ENCODE results near the gene PAQR9. TPM values are rescaled to one million over a fixed set of nuclear protein-coding genes. Genes with fewer than 3 reads are reported as not detected.

Gene PAQR9, protein sequence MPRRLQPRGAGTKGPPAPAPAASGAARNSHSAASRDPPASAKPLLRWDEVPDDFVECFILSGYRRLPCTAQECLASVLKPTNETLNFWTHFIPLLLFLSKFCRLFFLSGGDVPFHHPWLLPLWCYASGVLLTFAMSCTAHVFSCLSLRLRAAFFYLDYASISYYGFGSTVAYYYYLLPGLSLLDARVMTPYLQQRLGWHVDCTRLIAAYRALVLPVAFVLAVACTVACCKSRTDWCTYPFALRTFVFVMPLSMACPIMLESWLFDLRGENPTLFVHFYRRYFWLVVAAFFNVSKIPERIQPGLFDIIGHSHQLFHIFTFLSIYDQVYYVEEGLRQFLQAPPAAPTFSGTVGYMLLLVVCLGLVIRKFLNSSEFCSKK
- polyA plus RNA-seq (2011; rRNA removed): 3.0 TPM in 2 replicates
- polyA plus RNA-seq (2012; cell fraction: cytosol; rRNA removed): 5.5 and 7.1 TPM in 2 replicates
- 5.0 and 9.9 TPM in 2 replicates for polyA plus RNA-seq (2012; cell fraction: nucleus; rRNA removed)
- 2.8 to 3.1 TPM (median 3.0 TPM) in 3 replicates for polyA plus RNA-seq (2017; fragmentation: RNase III; extraction: RNeasy Plus Mini Kit Qiagen cat#74134 plus additional on column Dnase treatment)
- polyA minus RNA-seq (2011; rRNA and poly(A)+ RNA removed): 2.7 TPM in 2 replicates

- DNase-seq (ENCODE audit: low read depth in 1 of 2, low spot score in 1 of 2) (peak; percentile 44 to 58), ATAC-seq (peak; percentile 71 to 82), FAIRE-seq (no peak)
- no peaks in the 10 kb centered on the region for H3K9me3 ChIP-seq
- ChIA-PET POLR2A (no interaction called here), CTCF (interaction anchor here (0.7 to 1.3 kb wide), 7 partner anchors 9 to 20 kb away, joined by 3 to 5 read pairs (median 3); no protein-coding TSS in a partner anchor)
- TF ChIP-seq POLR2A (IDR thresholded peaks at IDR 0.05; ENCODE audit: low read length): no peak; the same call in 1 of the 2 replicates
- no peak for TF ChIP-seq RCOR1 (IDR thresholded peaks at IDR 0.05; ENCODE audit: low read depth, low read length)
- no peak for TF ChIP-seq HOXA7 (CRISPR knock-in tag; IDR thresholded peaks at IDR 0.05)
- TF ChIP-seq, protein P1, sequence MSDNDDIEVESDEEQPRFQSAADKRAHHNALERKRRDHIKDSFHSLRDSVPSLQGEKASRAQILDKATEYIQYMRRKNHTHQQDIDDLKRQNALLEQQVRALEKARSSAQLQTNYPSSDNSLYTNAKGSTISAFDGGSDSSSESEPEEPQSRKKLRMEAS (IDR thresholded peaks at IDR 0.05): 0 out of 2 replicates have a peak, but pooled peaks have one; percentile 30
- TF ChIP-seq HOXB5 (CRISPR knock-in tag; IDR thresholded peaks at IDR 0.05): no peak
- TF ChIP-seq RAD21 (conservative IDR thresholded peaks at IDR 0.05 in 1 of 2, IDR thresholded peaks at IDR 0.05 in 1 of 2): no peak
- TF ChIP-seq HES2 (IDR thresholded peaks at IDR 0.05): no peak
- peak; percentile 65; the same call in 1 of the 2 replicates for TF ChIP-seq PHF8 (IDR thresholded peaks at IDR 0.05; ENCODE audit: borderline replicate concordance, low read depth)
- peak; percentile 24; the same call in 1 of the 3 replicates for TF ChIP-seq BCL3 (IDR thresholded peaks at IDR 0.05)
- TF ChIP-seq JUN (IDR thresholded peaks at IDR 0.05): peak in 1 of 2 experiments; percentile 44; a peak in 2 of 5 replicates
- TF ChIP-seq CHD2 (IDR thresholded peaks at IDR 0.05; ENCODE audit: low read length, partially characterized antibody): no peak
- no peak for TF ChIP-seq EHF (CRISPR knock-in tag; IDR thresholded peaks at IDR 0.05)
- no peak for TF ChIP-seq NFE2L2 (conservative IDR thresholded peaks at IDR 0.05; ENCODE audit: low read length)
- no peak for TF ChIP-seq MAZ (IDR thresholded peaks at IDR 0.05; ENCODE audit: borderline replicate concordance, low read depth, low read length)
- TF ChIP-seq CBX2 (IDR thresholded peaks at IDR 0.05; ENCODE audit: borderline replicate concordance, low read depth): no peak
- TF ChIP-seq FOSL2 (IDR thresholded peaks at IDR 0.05): no peak
- TF ChIP-seq FOSL2 (CRISPR knock-in tag; IDR thresholded peaks at IDR 0.05): no peak
- TF ChIP-seq RARB (CRISPR knock-in tag; IDR thresholded peaks at IDR 0.05): no peak
- TF ChIP-seq KDM5A (IDR thresholded peaks at IDR 0.05): no peak
- no peak for TF ChIP-seq TFCP2L1 (CRISPR knock-in tag; IDR thresholded peaks at IDR 0.05)
- no peak for TF ChIP-seq TP53 (CRISPR knock-in tag; IDR thresholded peaks at IDR 0.05)
- peak within 1 kb of the TSS; percentile 71 to 94 for H3K27ac ChIP-seq
- peak within 1 kb of the TSS; percentile 83 for H3K4me2 ChIP-seq
- WGBS (ENCODE audit: missing lambda C conversion rate): 64% methylated on average over 23 of the region's 117 CpGs
- peak within 1 kb of the TSS; percentile 59 for H3K4me3 ChIP-seq
- peaks cover 40% of the 10 kb centered on the region for H3K4me1 ChIP-seq
Observed at GRCh38 chr3:142963516-142964448, at the start of gene PAQR9. TSS of gene PAQR9 (minus strand) at chr3:142963674. CDS start at chr3:142963336, 338 bp downstream.

DNA sequence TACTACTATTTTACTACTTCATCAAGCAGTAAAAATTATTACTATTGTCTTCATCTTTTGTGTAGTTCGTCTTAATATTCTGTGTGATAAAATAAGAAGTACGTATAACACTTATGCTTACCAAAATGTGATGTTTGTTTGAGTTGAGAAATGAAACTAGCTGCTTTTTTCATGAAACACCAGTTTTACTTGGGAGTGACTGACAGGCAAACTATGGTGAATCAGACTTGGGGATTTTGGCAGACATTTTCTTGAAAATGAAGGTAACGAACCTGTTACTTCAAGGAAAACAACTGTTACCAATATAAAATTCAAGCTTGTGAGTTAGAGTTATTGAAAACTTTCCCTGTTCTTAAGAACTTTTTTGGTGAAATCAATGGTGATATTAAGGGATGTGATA is 48.2 kb upstream of the PAQR9 start:
- H3K4me2 ChIP-seq: no peak overlapping the region
- no peak overlapping the region for H3K27ac ChIP-seq
- H3K4me3 ChIP-seq: no peak overlapping the region
- H3K9me3 ChIP-seq: no peaks in the 10 kb centered on the region
- DNase-seq (ENCODE audit: low read depth in 1 of 2, low spot score in 1 of 2) (no peak), ATAC-seq (no peak), FAIRE-seq (no peak)
- WGBS (ENCODE audit: missing lambda C conversion rate): 90% methylated on average over 3 of the region's 3 CpGs
- ChIA-PET CTCF (interaction anchor here (1.2 to 2.2 kb wide), 3 partner anchors 10 to 183 kb away, joined by 3 to 7 read pairs (median 3); no protein-coding TSS in a partner anchor), POLR2A (interaction anchor here (1.3 to 4.6 kb wide), 2 partner anchors 10 kb away, joined by 6 to 17 read pairs; partner anchors contain the start of gene U2SURP)
- peaks cover 10% of the 10 kb centered on the region; the same call in 2 of the 3 replicates for H3K4me1 ChIP-seq
- TF ChIP-seq FOSL2 (IDR thresholded peaks at IDR 0.05) (no peak), FOSL2 (CRISPR knock-in tag; IDR thresholded peaks at IDR 0.05) (no peak), EHMT2 (IDR thresholded peaks at IDR 0.05; ENCODE audit: low read depth) (no peak), RARB (CRISPR knock-in tag; IDR thresholded peaks at IDR 0.05) (no peak), HDAC2 (IDR thresholded peaks at IDR 0.05) (no peak), CTCF (IDR thresholded peaks at IDR 0.05) (no peak), EP300 (IDR thresholded peaks at IDR 0.05) (no peak), CEBPB (IDR thresholded peaks at IDR 0.05) (no peak), NPAS2 (CRISPR knock-in tag; IDR thresholded peaks at IDR 0.05; ENCODE audit: borderline replicate concordance) (no peak), ZFP36 (IDR thresholded peaks at IDR 0.05; ENCODE audit: borderline replicate concordance, partially characterized antibody) (no peak), FOXS1 (CRISPR knock-in tag; IDR thresholded peaks at IDR 0.05) (no peak), MAFK (IDR thresholded peaks at IDR 0.05; ENCODE audit: partially characterized antibody) (no peak), PHF8 (IDR thresholded peaks at IDR 0.05; ENCODE audit: borderline replicate concordance, low read depth) (no peak), BCL3 (IDR thresholded peaks at IDR 0.05) (no peak)
